SK-N-SH (cell line): ENCODE results near the gene FAM110A.

Source experiments
- CTCF ChIP-seq: fragments of 200-600 bp; sonication (generic); IDR thresholded peaks from 2 replicates; pipeline ENCODE4 v1.6.1; 2017; ENCODE audit warnings: antibody characterized with exemption, mild to moderate bottlenecking, moderate library complexity
- JUND ChIP-seq: IDR thresholded peaks from 2 replicates; pipeline ENCODE4 v1.4.0; 2012

- TF ChIP-seq JUND = no peak
- no peak for TF ChIP-seq CTCF
Observed at GRCh38 chr20:877814-878213, 44.3 kb downstream of the FAM110A start.
